ENCODE measurements around the gene BROX. TPM values are rescaled to one million over a fixed set of nuclear protein-coding genes. Genes with fewer than 3 reads are reported as not detected.
A peak's percentile ranks its signal among the peaks of the same experiment; 100 is the strongest.

BROX gene
- total RNA-seq, 1 donor from 2014 or later: 38.4 TPM

DNA sequence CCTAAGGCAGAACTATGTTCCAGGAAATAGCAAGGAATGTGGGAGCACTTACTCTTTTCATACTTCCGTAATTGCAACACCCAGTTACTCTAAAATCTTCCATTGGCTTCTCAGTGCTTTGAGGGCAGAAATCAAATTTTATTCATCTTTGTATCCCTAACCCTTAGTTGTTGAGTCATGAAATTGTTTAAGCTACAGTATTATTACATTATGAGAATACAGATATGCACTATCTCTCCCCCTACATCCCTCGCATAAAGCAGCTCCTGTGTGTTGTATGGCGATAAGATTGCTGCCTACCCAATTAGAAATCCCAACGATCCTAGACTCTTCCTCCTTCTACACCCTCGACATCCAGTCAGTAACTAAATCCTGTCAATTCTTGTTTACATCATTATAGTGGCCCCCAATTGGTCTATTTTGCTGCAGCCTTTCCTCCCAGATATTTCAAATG is 2.6 kb upstream of the BROX start:
- no peaks in the 10 kb centered on the region for H3K9me3 Mint-ChIP-seq (ENCODE audit: unreplicated experiment)
- TF ChIP-seq, protein P1, sequence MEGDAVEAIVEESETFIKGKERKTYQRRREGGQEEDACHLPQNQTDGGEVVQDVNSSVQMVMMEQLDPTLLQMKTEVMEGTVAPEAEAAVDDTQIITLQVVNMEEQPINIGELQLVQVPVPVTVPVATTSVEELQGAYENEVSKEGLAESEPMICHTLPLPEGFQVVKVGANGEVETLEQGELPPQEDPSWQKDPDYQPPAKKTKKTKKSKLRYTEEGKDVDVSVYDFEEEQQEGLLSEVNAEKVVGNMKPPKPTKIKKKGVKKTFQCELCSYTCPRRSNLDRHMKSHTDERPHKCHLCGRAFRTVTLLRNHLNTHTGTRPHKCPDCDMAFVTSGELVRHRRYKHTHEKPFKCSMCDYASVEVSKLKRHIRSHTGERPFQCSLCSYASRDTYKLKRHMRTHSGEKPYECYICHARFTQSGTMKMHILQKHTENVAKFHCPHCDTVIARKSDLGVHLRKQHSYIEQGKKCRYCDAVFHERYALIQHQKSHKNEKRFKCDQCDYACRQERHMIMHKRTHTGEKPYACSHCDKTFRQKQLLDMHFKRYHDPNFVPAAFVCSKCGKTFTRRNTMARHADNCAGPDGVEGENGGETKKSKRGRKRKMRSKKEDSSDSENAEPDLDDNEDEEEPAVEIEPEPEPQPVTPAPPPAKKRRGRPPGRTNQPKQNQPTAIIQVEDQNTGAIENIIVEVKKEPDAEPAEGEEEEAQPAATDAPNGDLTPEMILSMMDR (IDR thresholded peaks at IDR 0.05; ENCODE audit: unreplicated experiment): no peak
- no peak for DNase-seq (ENCODE audit: low spot score)
- H3K36me3 Mint-ChIP-seq (ENCODE audit: low read depth, unreplicated experiment): peaks cover 19% of the 10 kb centered on the region
- H3K27ac Mint-ChIP-seq (ENCODE audit: unreplicated experiment): no peak overlapping the region
- peaks cover 23% of the 10 kb centered on the region for H3K4me1 Mint-ChIP-seq (ENCODE audit: unreplicated experiment)
- no peak overlapping the region for H3K4me3 Mint-ChIP-seq (ENCODE audit: unreplicated experiment)
- peaks cover 17% of the 10 kb centered on the region for H3K27me3 Mint-ChIP-seq (ENCODE audit: unreplicated experiment)

DNA sequence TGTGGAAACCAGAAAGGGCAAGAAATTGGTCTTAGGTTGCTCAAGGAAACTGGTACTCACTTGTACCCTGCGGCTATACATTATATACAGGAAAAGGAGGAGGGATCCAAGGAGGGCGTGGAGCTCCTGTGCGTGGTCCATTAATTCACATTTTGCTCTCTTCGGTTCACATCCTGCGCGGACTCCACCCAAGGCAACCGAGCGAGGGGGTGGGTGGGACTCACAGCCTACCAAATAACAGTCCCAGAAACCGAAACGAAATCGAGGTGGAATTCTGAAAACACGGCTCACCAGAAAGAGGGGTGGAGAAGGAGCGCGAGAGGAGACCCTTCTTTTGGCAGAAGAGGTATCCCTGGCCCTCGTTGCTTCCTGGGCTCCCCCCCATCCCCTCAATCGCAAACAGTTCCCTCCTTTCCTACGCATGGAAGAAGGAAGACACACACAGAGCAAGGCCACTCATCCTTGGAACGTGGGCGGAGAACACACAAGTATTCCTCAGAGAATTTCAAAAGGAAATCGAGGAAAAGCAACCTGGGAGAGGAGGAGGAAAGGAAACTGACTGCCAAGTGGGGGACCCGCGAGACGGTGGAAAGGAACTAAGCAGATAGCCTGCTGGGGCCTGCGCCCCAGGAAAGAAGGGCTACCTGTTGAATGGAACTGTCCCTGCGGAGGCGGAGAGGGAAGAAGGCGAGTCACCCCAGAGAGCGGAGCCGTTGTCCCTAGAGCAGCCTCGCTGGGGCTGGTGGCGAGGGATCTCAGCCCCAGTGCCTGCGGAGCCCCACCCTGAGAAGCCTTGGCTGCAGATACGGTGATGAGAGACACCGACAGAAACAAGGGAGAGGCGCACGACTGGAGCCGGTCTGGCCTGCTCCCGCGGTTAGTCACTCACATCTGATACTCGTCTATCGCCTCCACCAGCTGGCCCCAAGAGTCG is 778 bp upstream of the BROX start:
- H3K4me3 Mint-ChIP-seq (ENCODE audit: unreplicated experiment): peak overlapping the region; percentile 100
- no peaks in the 10 kb centered on the region for H3K9me3 Mint-ChIP-seq (ENCODE audit: unreplicated experiment)
- TF ChIP-seq, protein P1 (IDR thresholded peaks at IDR 0.05; ENCODE audit: unreplicated experiment): no peak
- peaks cover 12% of the 10 kb centered on the region for H3K36me3 Mint-ChIP-seq (ENCODE audit: low read depth, unreplicated experiment)
- H3K4me1 Mint-ChIP-seq (ENCODE audit: unreplicated experiment): peaks cover 23% of the 10 kb centered on the region
- peak; percentile 39 for DNase-seq (ENCODE audit: low spot score)
- H3K27me3 Mint-ChIP-seq (ENCODE audit: unreplicated experiment): peaks cover 17% of the 10 kb centered on the region
- peak overlapping the region; percentile 89 for H3K27ac Mint-ChIP-seq (ENCODE audit: unreplicated experiment)

DNA sequence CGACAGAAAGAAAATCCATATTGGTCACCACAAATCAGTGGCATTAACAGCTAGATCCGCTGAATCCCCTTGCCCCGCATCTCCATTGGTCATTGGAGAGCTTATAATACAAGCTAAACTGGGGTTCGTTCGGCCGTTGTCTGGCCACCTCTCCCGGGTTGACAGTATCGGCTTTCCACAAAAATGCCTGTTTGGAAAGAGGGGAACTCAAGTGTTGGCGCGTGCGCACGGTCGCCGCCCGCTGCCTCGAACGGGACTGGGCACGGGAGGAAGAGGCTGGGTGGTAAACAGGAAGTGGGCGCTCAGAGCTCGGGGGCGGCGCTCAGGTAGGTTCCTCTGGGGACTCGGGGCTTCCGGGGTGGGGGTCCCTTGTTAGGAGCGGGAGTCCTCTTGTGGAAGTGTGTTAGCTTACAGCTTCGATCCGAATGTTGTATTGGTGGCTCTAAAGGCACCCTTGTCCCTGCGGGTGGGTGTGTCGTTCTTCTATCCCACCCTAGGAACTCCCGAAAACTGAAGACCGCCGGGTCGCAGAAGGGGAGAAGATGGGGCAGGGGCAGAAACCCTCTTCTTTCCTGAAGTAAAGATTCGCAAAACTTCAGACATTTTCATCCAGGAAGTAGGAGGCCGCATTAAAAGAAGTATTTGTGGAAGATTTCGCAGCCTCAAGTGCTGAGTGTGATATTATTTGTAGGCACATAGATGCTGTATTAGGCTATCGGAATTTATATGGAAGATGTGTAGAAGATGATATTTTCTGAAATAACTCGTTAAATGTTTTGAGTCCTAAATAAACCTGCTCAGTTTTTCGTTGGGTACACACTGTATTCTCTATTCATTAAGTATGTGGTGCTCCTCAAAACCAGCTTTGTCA is 962 bp downstream of the BROX start:
- Mint-ChIP-seq H3K27ac (ENCODE audit: unreplicated experiment) (peak overlapping the region; percentile 97), H3K4me1 (ENCODE audit: unreplicated experiment) (peaks cover 23% of the 10 kb centered on the region), H3K36me3 (ENCODE audit: low read depth, unreplicated experiment) (peaks cover 8% of the 10 kb centered on the region), H3K4me3 (ENCODE audit: unreplicated experiment) (peak overlapping the region; percentile 100), H3K9me3 (ENCODE audit: unreplicated experiment) (no peaks in the 10 kb centered on the region), H3K27me3 (ENCODE audit: unreplicated experiment) (peaks cover 17% of the 10 kb centered on the region)
- TF ChIP-seq, protein P1 (IDR thresholded peaks at IDR 0.05; ENCODE audit: unreplicated experiment): no peak
- DNase-seq (ENCODE audit: low spot score): peak; percentile 87

DNA sequence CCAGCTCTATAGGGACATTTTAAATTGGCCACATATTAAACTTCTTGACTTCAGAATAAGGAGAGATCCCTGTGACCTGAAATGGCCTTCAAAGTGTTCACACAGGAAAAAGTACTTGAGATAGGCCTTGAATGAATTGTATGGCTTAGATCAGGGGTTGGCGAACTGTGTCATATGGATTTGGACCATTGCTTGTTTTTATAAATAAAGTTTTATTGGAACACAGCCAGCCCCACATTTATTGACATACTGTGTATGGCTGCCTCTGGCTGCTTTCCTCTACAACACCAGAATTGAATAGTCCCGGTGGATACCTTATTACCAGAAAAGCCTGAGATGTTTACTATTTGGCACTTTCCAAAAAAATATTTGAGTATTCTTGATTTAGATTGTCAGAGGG is 4.0 kb downstream of the BROX start:
- TF ChIP-seq, protein P1 (IDR thresholded peaks at IDR 0.05; ENCODE audit: unreplicated experiment): no peak
- H3K27ac Mint-ChIP-seq (ENCODE audit: unreplicated experiment): no peak overlapping the region
- H3K4me1 Mint-ChIP-seq (ENCODE audit: unreplicated experiment): peaks cover 13% of the 10 kb centered on the region
- peaks cover 11% of the 10 kb centered on the region for H3K36me3 Mint-ChIP-seq (ENCODE audit: low read depth, unreplicated experiment)
- H3K4me3 Mint-ChIP-seq (ENCODE audit: unreplicated experiment): no peak overlapping the region
- H3K27me3 Mint-ChIP-seq (ENCODE audit: unreplicated experiment): peaks cover 15% of the 10 kb centered on the region
- no peak for DNase-seq (ENCODE audit: low spot score)
- no peaks in the 10 kb centered on the region for H3K9me3 Mint-ChIP-seq (ENCODE audit: unreplicated experiment)
